Glomerular endothelial cell (primary cell): Measurements from ENCODE around the gene EXD1. TPM values are rescaled to one million over a fixed set of nuclear protein-coding genes. Genes with fewer than 3 reads are reported as not detected.
"Not testable (repeated sequence)": the region's sequence is repeated elsewhere in the genome, so short reads cannot be mapped to it uniquely, and the experiment has no call there.

ENCODE experiments used
- DNase-seq: peaks from one replicate; pipeline ENCODE4 v3.0.0-alpha.2; 2011; ENCODE audit warnings: low read depth, low spot score; ENCODE audit errors: extremely low read depth
- total RNA-seq: library from RNA; depleted of rRNA; stranded (reverse); fragments of >200 nt; gene quantifications from 2 replicates; pipeline ENCODE4 v1.2.3, GENCODE V29; 2015

Gene EXD1
- 0.53 TPM in 1 of 2 replicates, not detected in the other for total RNA-seq

- peak; percentile 90 for DNase-seq
These were observed at the start of gene EXD1, which contains the start of gene CHP1 for GRCh38 chr15:41230650-41231421. TSS of gene EXD1 (minus strand) at chr15:41230757. CDS start at chr15:41226575, 4,182 bp downstream. TSS of gene CHP1 (plus strand) at chr15:41231268. CDS start at chr15:41231383, 115 bp downstream.

GRCh38 chr15:41279535-41280283 is 49.2 kb upstream of the EXD1 start:
- no peak for DNase-seq

GRCh38 chr15:41278319-41278718 is 47.8 kb upstream of the EXD1 start:
- DNase-seq = no peak

GRCh38 chr15:41276831-41277230 is 46.3 kb upstream of the EXD1 start:
- DNase-seq = no peak

GRCh38 chr15:41269887-41270286 is 39.3 kb upstream of the EXD1 start:
- DNase-seq = no peak

- DNase-seq = no peak
These were observed 33.4 kb upstream of the EXD1 start for GRCh38 chr15:41263891-41264351.

- no peak for DNase-seq
These were observed 32.0 kb upstream of the EXD1 start for GRCh38 chr15:41262571-41262970.

GRCh38 chr15:41260924-41261323 is 30.4 kb upstream of the EXD1 start:
- not testable (repeated sequence) for DNase-seq

GRCh38 chr15:41259546-41260189 is 29.1 kb upstream of the EXD1 start:
- no peak for DNase-seq

GRCh38 chr15:41258750-41259471 is 28.4 kb upstream of the EXD1 start:
- no peak for DNase-seq

GRCh38 chr15:41256577-41257038 is 26.1 kb upstream of the EXD1 start:
- DNase-seq = no peak

GRCh38 chr15:41256103-41256502 is 25.5 kb upstream of the EXD1 start:
- no peak for DNase-seq

- DNase-seq = no peak
These were observed 24.0 kb upstream of the EXD1 start for GRCh38 chr15:41254560-41254959.

GRCh38 chr15:41251411-41251810 is 20.9 kb upstream of the EXD1 start:
- DNase-seq = no peak

GRCh38 chr15:41250745-41251144 is 20.2 kb upstream of the EXD1 start:
- DNase-seq = not testable (repeated sequence)

- peak; percentile 75 for DNase-seq
These were observed 10.8 kb upstream of the EXD1 start for GRCh38 chr15:41241221-41241964.

- no peak for DNase-seq
These were observed 7.5 kb upstream of the EXD1 start for GRCh38 chr15:41238100-41238499.

GRCh38 chr15:41235929-41236328 is 5.4 kb upstream of the EXD1 start:
- no peak for DNase-seq

GRCh38 chr15:41235228-41235627 is 4.7 kb upstream of the EXD1 start:
- not testable (repeated sequence) for DNase-seq

GRCh38 chr15:41233367-41233771 is 2.8 kb upstream of the EXD1 start:
- no peak for DNase-seq
